ENCODE results near the gene MTMR12.
"Not testable (repeated sequence)": the region's sequence is repeated elsewhere in the genome, so short reads cannot be mapped to it uniquely, and the experiment has no call there.

The MTMR12 gene

DNA sequence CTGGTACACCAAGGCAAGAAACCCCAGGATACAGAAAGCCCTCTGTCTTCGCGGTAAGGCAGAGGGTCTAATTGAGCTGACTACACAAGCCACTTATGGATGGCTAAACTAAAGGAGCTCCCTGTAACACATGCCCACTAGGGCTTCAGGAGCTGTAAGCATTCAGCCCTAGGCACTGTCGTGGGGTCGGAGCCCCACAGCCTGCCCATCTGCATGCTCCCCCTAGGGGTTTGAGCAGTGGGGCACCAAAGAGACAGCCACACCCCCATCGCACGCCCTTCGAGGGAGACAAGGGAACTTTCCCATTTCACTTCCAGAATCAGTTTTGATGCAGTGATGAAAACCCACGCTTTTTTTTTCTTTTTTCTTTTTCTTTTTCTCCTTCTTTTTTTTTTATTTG, 11.0 kb upstream of the MTMR12 start:
- DNase-seq (ENCODE audit: low read depth), result no peak

DNA sequence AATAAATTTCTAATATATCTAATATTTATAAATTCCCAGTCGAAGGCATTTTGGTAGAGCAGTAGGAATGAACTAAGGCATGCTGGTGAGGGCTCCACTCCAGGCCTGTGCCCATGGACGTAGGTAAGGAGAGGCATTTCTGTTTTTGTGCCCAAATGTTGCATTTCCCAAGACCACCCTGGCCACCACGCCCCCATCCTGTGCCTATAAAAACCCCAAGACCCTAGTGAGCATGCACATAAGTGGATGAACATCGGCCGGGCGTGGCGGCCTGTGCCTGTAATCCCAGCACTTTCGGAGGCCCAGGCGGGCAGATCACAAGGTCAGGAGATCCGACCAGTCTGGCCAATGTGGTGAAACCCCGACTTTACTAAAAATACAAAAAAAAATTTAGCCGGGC, 10.1 kb upstream of the MTMR12 start:
- no peak for DNase-seq (ENCODE audit: low read depth)

DNA sequence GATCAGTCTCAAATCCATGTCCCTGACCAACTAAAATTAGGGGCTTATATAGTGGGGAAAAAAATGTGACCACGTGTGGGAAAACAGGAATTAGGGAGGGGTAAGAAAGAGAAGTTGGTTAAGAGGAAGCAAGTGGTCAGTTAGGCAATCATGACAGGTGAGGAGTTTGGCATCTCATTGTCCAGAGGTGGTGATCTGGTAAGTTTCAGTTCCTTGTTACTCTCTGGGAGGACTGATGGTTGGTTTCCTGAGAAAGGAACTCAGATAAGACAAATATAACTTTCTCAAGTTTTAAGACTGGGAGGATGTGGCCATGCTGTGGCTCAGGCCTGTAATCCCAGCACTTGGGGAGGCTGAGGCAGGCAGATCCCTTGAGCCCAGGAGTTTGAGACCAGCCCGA, 9.0 kb upstream of the MTMR12 start:
- not testable (repeated sequence) for DNase-seq (ENCODE audit: low read depth)

DNA sequence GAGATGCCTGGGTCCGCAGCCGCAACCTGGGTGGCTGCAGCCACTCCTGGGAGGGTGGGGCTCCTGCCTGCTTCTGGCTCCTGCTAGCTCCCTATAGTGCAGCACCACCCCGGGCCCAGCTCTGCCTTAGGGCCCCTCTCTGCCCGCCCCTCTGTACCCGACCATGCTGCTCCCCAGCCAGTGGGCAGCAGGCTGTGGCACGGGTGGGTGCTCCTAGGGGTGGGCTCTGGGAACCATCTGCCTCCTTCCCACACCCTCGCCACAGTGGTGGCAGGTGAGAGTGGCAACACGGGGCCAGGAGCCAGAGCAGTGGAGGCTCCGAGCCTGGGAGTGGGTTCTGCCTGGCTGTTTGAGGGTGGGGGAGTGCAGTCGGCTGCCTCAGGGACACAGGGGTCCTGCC, 7.8 kb upstream of the MTMR12 start:
- no peak for DNase-seq (ENCODE audit: low read depth)

DNA sequence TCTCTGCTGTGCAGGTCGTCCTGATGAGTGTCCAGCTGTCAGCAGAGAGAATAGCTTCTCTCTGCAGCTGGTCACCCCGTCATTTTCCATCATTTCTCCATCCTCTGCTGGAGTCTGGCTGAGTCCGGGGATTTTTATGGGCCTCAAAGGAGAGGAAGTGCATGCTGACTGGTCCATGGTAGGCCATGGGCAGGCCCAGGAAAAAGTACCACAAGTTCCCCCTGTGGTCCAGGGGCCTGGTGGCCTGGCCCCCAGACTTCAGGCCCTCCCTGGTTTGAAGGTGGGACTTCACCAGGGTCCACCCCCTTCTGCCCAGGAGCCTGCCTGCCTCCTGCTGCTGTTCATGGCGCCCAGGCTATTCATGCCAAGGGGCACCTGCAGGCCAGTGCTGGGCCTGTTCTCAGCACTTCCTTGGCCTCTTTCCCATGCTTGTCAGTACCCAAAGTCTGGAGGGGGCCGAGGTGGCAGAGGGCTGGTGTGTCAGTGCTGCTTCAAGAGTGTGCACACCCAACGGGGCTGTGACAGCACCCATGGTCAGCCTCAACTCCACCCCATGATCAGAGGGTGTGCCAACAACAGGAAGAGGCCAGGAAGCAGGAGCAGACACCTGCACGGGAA, 7.3 kb upstream of the MTMR12 start:
- DNase-seq (ENCODE audit: low read depth), result no peak

- DNase-seq (ENCODE audit: low read depth), result no peak
Observed at GRCh38 chr5:32319392-32319791, 6.7 kb upstream of the MTMR12 start.

DNA sequence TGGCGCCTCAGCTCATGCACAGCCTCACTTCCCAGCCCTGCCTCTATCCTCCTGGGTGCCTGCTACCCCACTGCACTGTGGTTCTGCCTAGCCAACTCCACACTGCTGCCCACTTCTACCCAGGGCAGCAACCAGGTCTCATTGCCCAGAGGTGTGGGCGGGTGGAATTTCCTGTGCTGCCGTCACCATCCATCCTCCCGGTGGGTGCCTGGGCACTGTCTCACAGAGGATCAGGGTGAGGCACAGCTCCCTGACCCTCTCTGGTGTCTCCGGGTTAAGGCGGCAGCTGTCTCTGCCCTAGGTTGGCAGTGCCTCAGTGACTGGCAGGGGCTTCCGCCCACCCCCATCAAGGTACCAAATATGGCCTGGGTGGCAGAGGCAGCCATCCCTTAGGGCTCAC, 4.3 kb upstream of the MTMR12 start:
- DNase-seq (ENCODE audit: low read depth), result no peak

DNA sequence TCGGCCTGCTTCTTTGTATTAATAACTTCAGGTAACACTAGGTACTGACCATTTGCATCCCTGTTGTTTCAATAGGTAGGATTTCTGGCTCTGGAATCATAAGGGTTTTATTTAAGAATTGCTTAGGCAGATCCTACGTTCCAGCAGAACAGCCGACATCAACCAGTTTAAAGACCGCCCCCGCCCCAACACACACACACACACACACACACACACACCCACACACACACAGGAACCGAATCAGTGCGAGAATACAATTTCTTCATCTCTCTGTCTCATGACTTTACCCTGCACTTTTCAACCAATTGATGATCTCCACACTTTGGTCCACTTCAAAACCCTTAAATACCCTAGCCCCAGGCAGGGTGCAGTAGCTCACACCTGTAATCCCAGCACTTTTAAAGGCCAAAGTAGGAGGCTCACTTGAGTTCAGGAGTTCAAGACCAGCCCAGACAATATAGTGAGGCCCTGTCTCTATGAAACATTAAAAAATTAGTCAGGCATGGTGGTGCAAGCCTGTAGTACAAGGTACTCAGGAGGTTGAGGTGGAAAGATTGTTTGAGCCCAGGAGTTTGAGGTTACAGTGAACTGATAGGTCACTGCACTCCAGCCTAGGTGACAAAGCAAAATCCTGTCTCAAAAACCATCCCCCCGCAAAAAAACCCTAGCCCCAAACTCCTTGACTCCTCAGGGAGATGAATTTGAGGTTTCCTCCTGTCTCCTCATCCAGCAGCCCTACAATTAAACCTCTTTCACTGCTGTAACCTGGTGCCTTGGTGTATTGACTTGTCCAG, 2.7 kb upstream of the MTMR12 start:
- DNase-seq (ENCODE audit: low read depth), result no peak

- no peak for DNase-seq (ENCODE audit: low read depth)
Observed at GRCh38 chr5:32314658-32315057, 1.9 kb upstream of the MTMR12 start.

- not testable (repeated sequence) for DNase-seq (ENCODE audit: low read depth)
Observed at GRCh38 chr5:32314152-32314488, 1.4 kb upstream of the MTMR12 start.

DNA sequence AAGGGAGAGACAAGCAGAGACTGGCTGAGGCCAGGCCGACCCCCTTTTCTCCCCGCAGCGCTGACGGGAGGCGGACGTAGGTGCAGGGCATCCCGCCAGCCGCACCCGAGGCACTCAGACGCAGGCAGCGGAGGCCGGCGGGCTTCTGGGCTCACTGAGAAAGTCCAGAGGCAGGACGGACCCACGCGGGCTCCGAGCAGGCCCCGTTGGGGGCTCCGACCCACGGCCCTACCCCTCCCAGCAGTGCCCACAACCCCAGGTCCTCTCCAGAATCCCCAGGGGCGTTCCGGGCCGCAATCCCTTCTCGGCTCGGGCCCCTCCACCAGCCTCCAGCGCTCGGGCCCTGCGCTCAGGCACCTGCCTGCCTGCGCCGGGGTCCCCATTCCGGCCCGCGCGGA, 543 bp downstream of the MTMR12 start:
- peak; percentile 8 for DNase-seq (ENCODE audit: low read depth)

- DNase-seq (ENCODE audit: low read depth), result no peak
Observed at GRCh38 chr5:32311404-32312196, 1.1 kb downstream of the MTMR12 start.

DNA sequence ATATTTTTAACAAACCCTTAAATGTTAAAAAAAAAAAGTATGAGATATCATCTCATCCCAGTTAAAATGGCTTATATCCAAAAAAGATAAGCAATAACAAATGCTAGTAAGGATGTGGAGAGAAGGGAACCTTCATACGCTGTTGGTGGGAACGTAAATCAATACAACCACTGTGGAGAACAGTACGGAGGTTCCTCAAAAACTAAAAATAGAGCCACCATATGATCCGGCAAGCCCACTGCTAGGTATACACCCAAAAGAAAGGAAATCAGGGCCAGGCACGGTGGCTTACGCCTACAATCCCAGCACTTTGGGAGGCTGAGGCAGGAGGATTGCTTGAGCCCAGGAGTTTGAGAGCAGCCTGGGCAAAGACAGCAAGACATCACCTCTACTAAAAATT, 3.0 kb downstream of the MTMR12 start:
- no peak for DNase-seq (ENCODE audit: low read depth)

- DNase-seq (ENCODE audit: low read depth), result no peak
Observed at GRCh38 chr5:32308946-32309345, 3.8 kb downstream of the MTMR12 start.

DNA sequence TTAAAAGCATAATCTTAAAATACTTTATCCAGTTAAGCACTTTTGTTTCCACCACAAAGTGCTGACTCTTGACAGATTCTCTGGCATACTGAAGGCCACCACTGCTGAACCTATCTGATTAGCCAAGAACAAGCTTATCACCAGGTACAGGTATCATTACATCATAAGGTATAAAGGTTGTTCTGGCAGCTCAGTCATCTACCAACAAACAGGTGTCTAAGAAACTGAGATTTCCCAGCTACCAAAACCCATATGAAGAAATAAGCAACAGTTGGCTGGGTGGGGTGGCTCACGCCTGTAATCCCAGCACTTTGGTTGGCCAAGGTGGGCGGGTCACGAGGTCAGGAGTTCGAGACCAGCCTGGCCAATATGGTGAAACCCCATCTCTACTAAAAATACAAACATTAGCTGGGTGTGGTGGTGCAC, 5.0 kb downstream of the MTMR12 start:
- DNase-seq (ENCODE audit: low read depth), result no peak

DNA sequence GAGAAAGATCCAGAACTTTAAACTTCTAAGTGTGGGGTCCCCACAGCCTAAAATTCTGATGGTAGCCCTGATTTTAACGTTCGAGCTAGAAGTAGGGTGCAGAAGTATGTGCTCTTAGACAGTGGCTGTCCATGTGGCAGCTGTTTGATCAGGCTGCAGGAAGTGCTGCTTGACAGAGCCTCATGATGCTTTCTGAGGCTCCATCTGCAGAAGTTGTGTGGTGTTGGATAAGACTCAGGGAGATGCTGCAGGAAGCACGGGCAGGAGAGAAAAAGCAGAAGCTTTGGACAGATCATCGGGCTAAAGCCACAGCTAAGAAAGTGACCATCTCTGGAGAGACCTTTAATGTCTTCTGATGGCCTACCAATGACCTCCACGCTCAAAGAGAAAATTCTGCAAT, 8.1 kb downstream of the MTMR12 start:
- no peak for DNase-seq (ENCODE audit: low read depth)

DNA sequence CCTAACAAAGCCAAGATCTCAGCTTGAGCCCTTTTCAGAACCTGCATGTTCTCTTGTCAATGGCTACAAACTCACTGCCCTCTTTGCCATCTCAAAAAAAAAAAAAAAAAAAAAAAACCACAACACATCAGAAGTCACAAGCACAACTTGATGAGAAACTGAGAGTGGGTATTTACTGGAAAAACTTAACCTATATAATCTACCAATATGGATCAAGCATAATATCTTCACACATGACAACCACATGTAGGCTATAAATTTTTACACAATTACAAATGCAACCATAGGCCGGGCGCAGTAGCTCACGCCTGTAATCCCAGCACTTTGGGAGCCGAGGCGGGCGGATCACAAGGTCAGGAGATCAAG, 9.0 kb downstream of the MTMR12 start:
- DNase-seq (ENCODE audit: low read depth), result no peak

- DNase-seq (ENCODE audit: low read depth), result no peak
Observed at GRCh38 chr5:32302835-32303754, 9.6 kb downstream of the MTMR12 start.

- DNase-seq (ENCODE audit: low read depth), result no peak
Observed at GRCh38 chr5:32301891-32302290, 10.8 kb downstream of the MTMR12 start.

- no peak for DNase-seq (ENCODE audit: low read depth)
Observed at GRCh38 chr5:32299059-32299677, 13.6 kb downstream of the MTMR12 start.

GRCh38 chr5:32298059-32298415, 14.7 kb downstream of the MTMR12 start:
- no peak for DNase-seq (ENCODE audit: low read depth)
